Glutamatergic neuron (in vitro differentiated cells): ENCODE data around the gene ST6GALNAC3. TPM values are rescaled to one million over a fixed set of nuclear protein-coding genes. Genes with fewer than 3 reads are reported as not detected.

Experiments used
- DNase-seq: peaks from one replicate; pipeline ENCODE4 v3.0.0; 2022
- H3K27ac Mint-ChIP-seq: one replicate; pipeline ENCODE4 v1.8.0; 2020; ENCODE audit warnings: mild to moderate bottlenecking, mixed read lengths, inconsistent platforms; ENCODE audit not compliant: unreplicated experiment
- H3K27me3 Mint-ChIP-seq: one replicate; pipeline ENCODE4 v1.8.0; 2020; ENCODE audit warnings: mild to moderate bottlenecking, moderate library complexity, mixed read lengths, inconsistent platforms; ENCODE audit not compliant: unreplicated experiment
- H3K36me3 Mint-ChIP-seq: one replicate; pipeline ENCODE4 v1.8.0; 2020; ENCODE audit warnings: mild to moderate bottlenecking, mixed read lengths, inconsistent platforms; ENCODE audit not compliant: unreplicated experiment
- H3K4me1 Mint-ChIP-seq: one replicate; pipeline ENCODE4 v1.8.0; 2020; ENCODE audit warnings: mild to moderate bottlenecking, low read depth, mixed read lengths, inconsistent platforms; ENCODE audit not compliant: unreplicated experiment
- H3K4me3 Mint-ChIP-seq: one replicate; pipeline ENCODE4 v1.8.0; 2020; ENCODE audit warnings: mild to moderate bottlenecking, mixed read lengths, inconsistent platforms; ENCODE audit not compliant: unreplicated experiment
- H3K9me3 Mint-ChIP-seq: one replicate; pipeline ENCODE4 v1.8.0; 2020; ENCODE audit warnings: mild to moderate bottlenecking, moderate library complexity, mixed read lengths, inconsistent platforms; ENCODE audit not compliant: unreplicated experiment
- CTCF ChIP-seq: fragments of 200-600 bp; sonication (generic); IDR thresholded peaks from one replicate; pipeline ENCODE4 v1.5.0; 2021; ENCODE audit not compliant: partially characterized antibody, unreplicated experiment
- total RNA-seq: library from RNA; stranded (reverse); fragmentation: NEBNext Ultra II Directional; extraction: Animal tissue kit (Norgen Biotek cat#: 25700); gene quantifications from one replicate; pipeline ENCODE4 v1.2.1, GENCODE V29; 2021; ENCODE audit not compliant: unreplicated experiment

Gene ST6GALNAC3
- total RNA-seq, 1 donor from 2014 or later: 6.5 TPM

- no peak overlapping the region for H3K27ac Mint-ChIP-seq
- no peak for DNase-seq
- no peaks in the 10 kb centered on the region for H3K36me3 Mint-ChIP-seq
- H3K27me3 Mint-ChIP-seq: no peaks in the 10 kb centered on the region
- peaks cover 8% of the 10 kb centered on the region for H3K4me1 Mint-ChIP-seq
- TF ChIP-seq CTCF: no peak
- H3K4me3 Mint-ChIP-seq: no peak overlapping the region
- no peaks in the 10 kb centered on the region for H3K9me3 Mint-ChIP-seq
These were observed 226.0 kb downstream of the ST6GALNAC3 start for GRCh38 chr1:76300556-76300955.

GRCh38 chr1:76302711-76303339, 228.3 kb downstream of the ST6GALNAC3 start:
- Mint-ChIP-seq H3K9me3 (no peaks in the 10 kb centered on the region), H3K36me3 (no peaks in the 10 kb centered on the region), H3K27me3 (no peaks in the 10 kb centered on the region), H3K27ac (no peak overlapping the region), H3K4me1 (peaks cover 2% of the 10 kb centered on the region), H3K4me3 (no peak overlapping the region)
- no peak for DNase-seq
- no peak for TF ChIP-seq CTCF

- no peak overlapping the region for H3K4me3 Mint-ChIP-seq
- TF ChIP-seq CTCF: no peak
- no peak for DNase-seq
- no peaks in the 10 kb centered on the region for H3K9me3 Mint-ChIP-seq
- H3K27ac Mint-ChIP-seq: no peak overlapping the region
- no peaks in the 10 kb centered on the region for H3K36me3 Mint-ChIP-seq
- peaks cover 2% of the 10 kb centered on the region for H3K4me1 Mint-ChIP-seq
- no peaks in the 10 kb centered on the region for H3K27me3 Mint-ChIP-seq
These were observed 228.8 kb downstream of the ST6GALNAC3 start for GRCh38 chr1:76303340-76303717.

GRCh38 chr1:76313304-76313703, 238.8 kb downstream of the ST6GALNAC3 start:
- no peak overlapping the region for H3K27ac Mint-ChIP-seq
- no peaks in the 10 kb centered on the region for H3K9me3 Mint-ChIP-seq
- DNase-seq: no peak
- no peaks in the 10 kb centered on the region for H3K4me1 Mint-ChIP-seq
- no peak for TF ChIP-seq CTCF
- H3K27me3 Mint-ChIP-seq: no peaks in the 10 kb centered on the region
- no peak overlapping the region for H3K4me3 Mint-ChIP-seq
- H3K36me3 Mint-ChIP-seq: no peaks in the 10 kb centered on the region

GRCh38 chr1:76314730-76315129, 240.2 kb downstream of the ST6GALNAC3 start:
- H3K9me3 Mint-ChIP-seq: no peaks in the 10 kb centered on the region
- H3K4me1 Mint-ChIP-seq: peaks cover 6% of the 10 kb centered on the region
- H3K4me3 Mint-ChIP-seq: no peak overlapping the region
- no peak for TF ChIP-seq CTCF
- no peak for DNase-seq
- no peaks in the 10 kb centered on the region for H3K27me3 Mint-ChIP-seq
- H3K27ac Mint-ChIP-seq: no peak overlapping the region
- H3K36me3 Mint-ChIP-seq: no peaks in the 10 kb centered on the region
